ENCODE results near the gene SGMS1. TPM values are rescaled to one million over a fixed set of nuclear protein-coding genes. Genes with fewer than 3 reads are reported as not detected.

SGMS1 gene
- total and polyA plus RNA-seq, 2 donors (not counting 3 experiments of a cell fraction or from before 2014, with no cell fraction given), result 9.7 to 23.7 TPM

DNA sequence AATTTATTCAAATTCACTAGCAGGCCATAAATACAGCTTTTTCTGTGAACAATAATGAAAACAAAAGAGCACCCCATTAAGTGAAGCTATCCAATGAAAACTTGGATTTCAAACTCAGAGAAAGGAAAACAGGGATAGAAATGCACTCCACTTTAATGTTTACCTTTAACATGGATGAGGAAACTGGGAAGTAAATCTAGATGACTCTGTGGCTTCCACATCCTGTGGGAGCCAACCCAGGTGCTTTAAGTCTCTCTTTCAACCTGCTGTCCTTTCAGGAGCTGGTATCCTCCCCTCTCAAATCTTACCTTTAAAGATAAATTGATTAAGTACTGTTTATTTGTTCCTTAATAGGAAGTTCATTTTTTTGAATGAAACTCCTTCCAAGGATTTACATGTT is 21.5 kb upstream of the SGMS1 start:
- intact Hi-C loops (cut with micrococcal nuclease), result no loop called here
- Histone ChIP-seq H3K4me1 (ENCODE audit: control insufficient read depth, extremely low read depth, insufficient read depth, low read length) (no peaks in the 10 kb centered on the region), H3K9ac (replicated peaks; ENCODE audit: extremely low read depth, insufficient read depth, low read length) (no peak overlapping the region), H3K9me3 (replicated peaks; ENCODE audit: control insufficient read depth, insufficient read depth, low read length) (no peaks in the 10 kb centered on the region), H3K27ac (ENCODE audit: insufficient read depth, low read depth, low read length) (no peak overlapping the region), H2AFZ (ENCODE audit: low read depth, low read length) (no peak overlapping the region), H3K4me3 (replicated peaks in 1 of 3; ENCODE audit: insufficient read depth in 1 of 3, low read depth in 1 of 3, low read length in 3 of 3) (no peak overlapping the region), H3K79me2 (ENCODE audit: control insufficient read depth, insufficient read depth, low read length) (no peaks in the 10 kb centered on the region), H3K36me3 (ENCODE audit: control insufficient read depth in 2 of 2, extremely low read depth in 1 of 2, insufficient read depth in 2 of 2, low read length in 2 of 2) (no peaks in the 10 kb centered on the region), H3K9me1 (replicated peaks; ENCODE audit: control insufficient read depth, extremely low read depth, insufficient read depth, low read length) (no peaks in the 10 kb centered on the region), H3K27me3 (ENCODE audit: control insufficient read depth in 2 of 2, insufficient read depth in 2 of 2, low read length in 2 of 2) (peaks cover 1 to 3% of the 10 kb centered on the region in 2 experiments), H3K4me2 (ENCODE audit: insufficient read depth, low read length) (no peak overlapping the region), H4K20me1 (replicated peaks; ENCODE audit: control insufficient read depth, extremely low read depth, insufficient read depth, low read length) (no peaks in the 10 kb centered on the region)
- FAIRE-seq (no peak), DNase-seq (ENCODE audit: low read depth, low spot score) (no peak)
- dilution Hi-C loops (cut with MboI; ENCODE audit: extremely low pct_ligation_motif_present, low sequenced_read_pairs), result no loop called here
- POLR2A ChIA-PET, result no interaction called here
- TF ChIP-seq, protein P1, sequence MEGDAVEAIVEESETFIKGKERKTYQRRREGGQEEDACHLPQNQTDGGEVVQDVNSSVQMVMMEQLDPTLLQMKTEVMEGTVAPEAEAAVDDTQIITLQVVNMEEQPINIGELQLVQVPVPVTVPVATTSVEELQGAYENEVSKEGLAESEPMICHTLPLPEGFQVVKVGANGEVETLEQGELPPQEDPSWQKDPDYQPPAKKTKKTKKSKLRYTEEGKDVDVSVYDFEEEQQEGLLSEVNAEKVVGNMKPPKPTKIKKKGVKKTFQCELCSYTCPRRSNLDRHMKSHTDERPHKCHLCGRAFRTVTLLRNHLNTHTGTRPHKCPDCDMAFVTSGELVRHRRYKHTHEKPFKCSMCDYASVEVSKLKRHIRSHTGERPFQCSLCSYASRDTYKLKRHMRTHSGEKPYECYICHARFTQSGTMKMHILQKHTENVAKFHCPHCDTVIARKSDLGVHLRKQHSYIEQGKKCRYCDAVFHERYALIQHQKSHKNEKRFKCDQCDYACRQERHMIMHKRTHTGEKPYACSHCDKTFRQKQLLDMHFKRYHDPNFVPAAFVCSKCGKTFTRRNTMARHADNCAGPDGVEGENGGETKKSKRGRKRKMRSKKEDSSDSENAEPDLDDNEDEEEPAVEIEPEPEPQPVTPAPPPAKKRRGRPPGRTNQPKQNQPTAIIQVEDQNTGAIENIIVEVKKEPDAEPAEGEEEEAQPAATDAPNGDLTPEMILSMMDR (IDR thresholded peaks at IDR 0.05; ENCODE audit: extremely low read depth in 1 of 2, insufficient read depth in 1 of 2, low read depth in 1 of 2, low read length in 2 of 2), result no peak
- TF ChIP-seq MYC (IDR thresholded peaks at IDR 0.05; ENCODE audit: low read depth, low read length) (no peak), FOS (IDR thresholded peaks at IDR 0.05; ENCODE audit: borderline replicate concordance, insufficient read depth, low read length) (no peak), JUN (IDR thresholded peaks at IDR 0.05; ENCODE audit: borderline replicate concordance, insufficient read depth, insufficient read length, low read depth) (no peak), GATA2 (IDR thresholded peaks at IDR 0.05; ENCODE audit: insufficient read depth, insufficient read length, low read depth, low read length) (no peak), POLR2A (IDR thresholded peaks at IDR 0.05; ENCODE audit: low read depth, low read length) (no peak), POLR2AphosphoS5 (IDR thresholded peaks at IDR 0.05; ENCODE audit: insufficient read depth, low read depth, low read length) (no peak), EZH2 (IDR thresholded peaks at IDR 0.05; ENCODE audit: borderline replicate concordance, low read depth, low read length, severe bottlenecking) (no peak)
- TF ChIP-seq, protein P2, sequence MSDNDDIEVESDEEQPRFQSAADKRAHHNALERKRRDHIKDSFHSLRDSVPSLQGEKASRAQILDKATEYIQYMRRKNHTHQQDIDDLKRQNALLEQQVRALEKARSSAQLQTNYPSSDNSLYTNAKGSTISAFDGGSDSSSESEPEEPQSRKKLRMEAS (IDR thresholded peaks at IDR 0.05; ENCODE audit: insufficient read depth, insufficient read length), result no peak
- BruUV-seq (replicated peaks), result no TSS peak
- CTCF ChIA-PET, result interaction anchor here (0.9 to 1.4 kb wide), 2 partner anchors 8 kb away, joined by 3 to 4 read pairs; no protein-coding TSS in a partner anchor

All from endothelial cell of umbilical vein (primary cell).